OCI-LY7 (cell line): ENCODE data around the gene KIAA1671. TPM values are rescaled to one million over a fixed set of nuclear protein-coding genes. Genes with fewer than 3 reads are reported as not detected.

Experiments used
- BruUV-seq: library from RNA; stranded (reverse); fragments of 400-500 nt; replicated peaks from 2 replicates; lab custom pipeline; 2021; lab: Mats Ljungman, UMichigan
- CTCF ChIA-PET: fragments of 300-600 bp; sonication (Branson Sonifier 250); formaldehyde crosslinking; loops from one replicate; lab custom pipeline; 2022; ENCODE audit warnings: antibody characterized with exemption; ENCODE audit not compliant: unreplicated experiment; lab: Charles Lee
- POLR2A ChIA-PET: fragments of 300-600 bp; sonication (Branson Sonifier 250); formaldehyde crosslinking; loops from one replicate; lab custom pipeline; 2022; ENCODE audit warnings: antibody characterized with exemption; lab: Charles Lee
- DNase-seq: peaks from one replicate; pipeline ENCODE4 v3.0.0-alpha.2; 2015; ENCODE audit warnings: low spot score
- H2AFZ ChIP-seq: fragments of 200-600 bp; sonication (generic), shearing (Covaris generic); 2 replicates; pipeline ENCODE4 v1.6.1; 2014; ENCODE audit warnings: mild to moderate bottlenecking, antibody characterized with exemption, low read length, moderate library complexity
- H3K27ac ChIP-seq: fragments of 200-600 bp; sonication (generic); 2 replicates; pipeline ENCODE4 v1.5.1; 2014; ENCODE audit warnings: mixed run types, low read depth, mild to moderate bottlenecking, moderate library complexity, low read length, inconsistent platforms; ENCODE audit not compliant: poor library complexity, severe bottlenecking
- H3K36me3 ChIP-seq: fragments of 200-600 bp; sonication (generic); 2 replicates; pipeline ENCODE4 v1.6.1; 2014; ENCODE audit warnings: mild to moderate bottlenecking, antibody characterized with exemption, low read length, moderate library complexity, mixed read lengths; ENCODE audit not compliant: insufficient read depth
- H3K4me1 ChIP-seq: fragments of 200-600 bp; sonication (generic); 2 replicates; pipeline ENCODE4 v1.5.1; 2014; ENCODE audit warnings: mild to moderate bottlenecking, low read length; ENCODE audit not compliant: insufficient read depth, poor library complexity, severe bottlenecking
- H3K4me2 ChIP-seq: fragments of 200-600 bp; sonication (generic); 2 replicates; pipeline ENCODE4 v1.6.1; 2014; ENCODE audit warnings: mild to moderate bottlenecking, low read length
- H3K4me3 ChIP-seq: fragments of 200-600 bp; sonication (generic); 2 replicates; pipeline ENCODE4 v1.5.1; 2014; ENCODE audit warnings: mild to moderate bottlenecking, low read depth, low read length; ENCODE audit not compliant: poor library complexity, severe bottlenecking
- H3K79me2 ChIP-seq: fragments of 200-600 bp; sonication (generic); 2 replicates; pipeline ENCODE4 v1.6.1; 2016; ENCODE audit warnings: low read depth, mild to moderate bottlenecking, low read length, moderate library complexity, mixed read lengths; ENCODE audit not compliant: insufficient read depth
- H3K9me2 ChIP-seq: fragments of 200-600 bp; sonication (generic); 2 replicates; pipeline ENCODE4 v1.6.1; 2016; ENCODE audit warnings: mild to moderate bottlenecking, low read length, mixed read lengths; ENCODE audit not compliant: insufficient read depth
- H3K9me3 ChIP-seq: fragments of 200-600 bp; sonication (generic); 2 replicates; pipeline ENCODE4 v1.6.1; 2014; ENCODE audit warnings: mild to moderate bottlenecking, mixed run types, low read length, mixed read lengths
- H4K20me1 ChIP-seq: fragments of 200-600 bp; sonication (generic); 2 replicates; pipeline ENCODE4 v1.6.1; 2014; ENCODE audit warnings: mild to moderate bottlenecking, antibody characterized with exemption, low read length, moderate library complexity, mixed read lengths; ENCODE audit not compliant: insufficient read depth
- EZH2phosphoT487 ChIP-seq: fragments of 200-600 bp; sonication (generic); IDR thresholded peaks from 2 replicates; pipeline ENCODE4 v1.6.1; 2018; ENCODE audit warnings: low read depth, borderline replicate concordance, mild to moderate bottlenecking, mixed run types, antibody characterized with exemption, low read length, moderate library complexity, mixed read lengths
- intact Hi-C: fragments of 100-400 bp; cut with micrococcal nuclease; formaldehyde crosslinking; loops from one replicate; pipeline ENCODE4 v1.10.0; 2022; ENCODE audit not compliant: unreplicated experiment
- total RNA-seq, 2 experiments: library from RNA; depleted of rRNA in 1 of 2; stranded (reverse); fragments of >200 nt in 1 of 2; shearing (Covaris generic) in 1 of 2; gene quantifications; 2 replicates each; pipeline ENCODE4 v1.2.3, GENCODE V29; 2014 to 2022
- TF ChIP-seq, protein P1 (sequence below): fragments of 200-600 bp; sonication (generic); conservative IDR thresholded peaks from 2 replicates; pipeline ENCODE4 v1.5.1; 2014; ENCODE audit warnings: mild to moderate bottlenecking, antibody characterized with exemption, low read length, moderate library complexity, mixed read lengths

KIAA1671 gene
- total RNA-seq, 2 experiments from 2014 or later, result not detected

DNA sequence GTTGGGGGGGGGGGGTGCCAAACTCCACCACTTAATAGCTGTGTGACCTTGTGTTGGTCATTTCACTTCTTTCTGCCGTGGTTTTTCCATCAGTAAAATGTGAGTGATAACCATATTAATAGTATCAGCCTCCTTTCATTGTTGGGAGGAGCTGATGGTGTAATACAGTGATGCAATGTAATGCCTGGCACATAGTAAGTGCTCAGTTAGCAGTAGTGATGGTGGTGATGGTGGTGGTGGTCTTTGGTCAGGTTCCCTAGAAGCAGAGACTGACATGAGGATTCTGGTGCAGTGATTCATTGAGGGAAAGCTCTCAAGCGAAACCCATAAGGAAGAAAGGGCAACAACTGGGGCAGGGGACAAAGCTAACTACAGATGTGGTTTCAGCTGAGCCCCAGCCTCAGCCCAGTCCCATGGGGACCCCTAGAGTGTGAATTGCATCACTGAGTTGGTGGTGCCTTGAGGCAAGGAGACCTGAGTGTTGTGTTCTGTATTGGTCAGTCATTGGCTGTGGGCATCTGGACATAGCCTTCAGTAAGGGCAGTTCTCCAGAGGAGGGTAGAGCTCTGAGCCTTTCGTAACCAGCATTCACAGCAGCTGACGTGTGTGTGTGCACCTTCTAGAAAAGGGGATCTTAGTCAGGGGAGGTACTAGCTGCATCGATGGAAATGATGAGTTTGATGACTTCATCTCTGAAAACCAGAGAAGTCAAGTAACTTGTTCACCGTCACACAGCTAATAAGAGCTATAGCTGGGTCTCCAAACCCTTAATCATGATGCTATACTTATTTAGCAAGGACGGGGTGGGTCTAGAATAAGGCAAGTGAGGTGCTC lies 153.5 kb downstream of the KIAA1671 start:
- Histone ChIP-seq H3K79me2 (no peaks in the 10 kb centered on the region), H3K9me3 (no peaks in the 10 kb centered on the region), H3K4me2 (no peak overlapping the region), H2AFZ (no peak overlapping the region), H3K36me3 (no peaks in the 10 kb centered on the region), H3K4me1 (no peaks in the 10 kb centered on the region), H3K9me2 (no peaks in the 10 kb centered on the region), H4K20me1 (no peaks in the 10 kb centered on the region), H3K4me3 (no peak overlapping the region), H3K27ac (no peak overlapping the region)
- TF ChIP-seq EZH2phosphoT487, result no peak
- TF ChIP-seq, protein P1, sequence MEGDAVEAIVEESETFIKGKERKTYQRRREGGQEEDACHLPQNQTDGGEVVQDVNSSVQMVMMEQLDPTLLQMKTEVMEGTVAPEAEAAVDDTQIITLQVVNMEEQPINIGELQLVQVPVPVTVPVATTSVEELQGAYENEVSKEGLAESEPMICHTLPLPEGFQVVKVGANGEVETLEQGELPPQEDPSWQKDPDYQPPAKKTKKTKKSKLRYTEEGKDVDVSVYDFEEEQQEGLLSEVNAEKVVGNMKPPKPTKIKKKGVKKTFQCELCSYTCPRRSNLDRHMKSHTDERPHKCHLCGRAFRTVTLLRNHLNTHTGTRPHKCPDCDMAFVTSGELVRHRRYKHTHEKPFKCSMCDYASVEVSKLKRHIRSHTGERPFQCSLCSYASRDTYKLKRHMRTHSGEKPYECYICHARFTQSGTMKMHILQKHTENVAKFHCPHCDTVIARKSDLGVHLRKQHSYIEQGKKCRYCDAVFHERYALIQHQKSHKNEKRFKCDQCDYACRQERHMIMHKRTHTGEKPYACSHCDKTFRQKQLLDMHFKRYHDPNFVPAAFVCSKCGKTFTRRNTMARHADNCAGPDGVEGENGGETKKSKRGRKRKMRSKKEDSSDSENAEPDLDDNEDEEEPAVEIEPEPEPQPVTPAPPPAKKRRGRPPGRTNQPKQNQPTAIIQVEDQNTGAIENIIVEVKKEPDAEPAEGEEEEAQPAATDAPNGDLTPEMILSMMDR, result no peak
- ChIA-PET CTCF (no interaction called here), POLR2A (interaction anchor here (0.6 to 1.2 kb wide), 2 partner anchors 24 to 30 kb away, joined by 3 to 4 read pairs; no protein-coding TSS in a partner anchor)
- DNase-seq, result no peak
- BruUV-seq, result no TSS peak
- intact Hi-C loops, result no loop called here

DNA sequence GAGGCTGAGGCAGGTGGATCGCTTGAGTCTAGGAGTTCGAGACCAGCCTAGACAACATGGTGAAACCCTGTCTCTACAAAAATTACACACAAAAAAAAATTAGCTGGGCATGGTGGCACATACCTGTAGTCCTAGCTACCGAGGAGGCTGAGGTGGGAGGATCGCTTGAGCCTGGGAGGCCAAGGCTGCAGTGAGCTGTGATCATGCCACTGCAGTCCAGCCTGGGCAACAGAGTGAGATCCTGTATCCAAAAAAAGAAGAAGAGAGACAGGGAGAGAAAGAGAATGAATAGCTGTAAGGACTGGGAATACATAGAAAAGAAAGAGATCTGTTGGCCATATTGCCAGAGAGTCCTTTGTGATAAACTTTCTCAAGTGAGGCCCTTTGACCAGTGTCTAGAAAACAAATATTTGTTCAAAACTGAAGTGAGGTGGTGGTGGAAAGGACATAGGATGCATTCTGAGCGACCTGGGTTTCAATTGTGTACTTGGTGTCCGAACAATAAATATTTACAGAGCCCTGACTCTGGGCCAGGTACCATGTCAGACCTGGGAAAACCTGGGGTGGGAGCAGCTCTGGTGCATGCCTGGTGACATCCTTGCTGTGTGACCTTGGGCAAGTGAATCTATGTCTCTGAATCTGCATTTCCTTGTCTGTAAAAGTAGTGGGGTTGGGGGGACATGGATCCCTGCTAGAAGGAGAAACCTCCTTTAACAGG lies 157.5 kb downstream of the KIAA1671 start:
- no peak overlapping the region for H3K4me3 ChIP-seq
- no peaks in the 10 kb centered on the region for H3K9me3 ChIP-seq
- no TSS peak for BruUV-seq
- ChIA-PET POLR2A (no interaction called here), CTCF (interaction anchor here (0.5 kb wide), 1 partner anchor 53 kb away, joined by 3 read pairs; no protein-coding TSS in a partner anchor)
- no peaks in the 10 kb centered on the region for H3K9me2 ChIP-seq
- TF ChIP-seq, protein P1, result no peak
- no peak for TF ChIP-seq EZH2phosphoT487
- DNase-seq, result no peak
- no peaks in the 10 kb centered on the region for H3K4me1 ChIP-seq
- no peak overlapping the region for H3K27ac ChIP-seq
- intact Hi-C loops, result no loop called here
- H3K36me3 ChIP-seq, result no peaks in the 10 kb centered on the region
- H3K79me2 ChIP-seq, result no peaks in the 10 kb centered on the region
- no peak overlapping the region for H2AFZ ChIP-seq
- no peaks in the 10 kb centered on the region for H4K20me1 ChIP-seq
- no peak overlapping the region for H3K4me2 ChIP-seq

DNA sequence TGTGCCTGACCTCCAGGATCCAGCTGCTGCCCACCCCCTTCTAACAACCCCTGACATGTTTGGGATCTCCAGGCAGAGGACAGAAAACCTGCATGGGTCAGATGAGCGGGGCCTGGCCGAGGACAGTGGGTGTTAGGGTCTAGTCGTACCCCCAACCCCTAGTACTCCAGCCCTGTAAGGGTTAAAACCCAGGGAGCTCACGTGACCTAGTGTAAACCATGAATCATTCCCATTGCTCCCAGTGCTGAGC lies 158.0 kb downstream of the KIAA1671 start:
- Histone ChIP-seq H3K27ac (no peak overlapping the region), H3K79me2 (no peaks in the 10 kb centered on the region), H3K9me3 (no peaks in the 10 kb centered on the region), H3K4me3 (no peak overlapping the region), H3K4me1 (no peaks in the 10 kb centered on the region), H3K36me3 (no peaks in the 10 kb centered on the region), H4K20me1 (no peaks in the 10 kb centered on the region), H2AFZ (no peak overlapping the region), H3K9me2 (no peaks in the 10 kb centered on the region), H3K4me2 (no peak overlapping the region)
- intact Hi-C loops, result no loop called here
- TF ChIP-seq EZH2phosphoT487, result no peak
- TF ChIP-seq, protein P1, result no peak
- no TSS peak for BruUV-seq
- no peak for DNase-seq
- ChIA-PET POLR2A (no interaction called here), CTCF (interaction anchor here (0.5 kb wide), 1 partner anchor 54 kb away, joined by 3 read pairs; no protein-coding TSS in a partner anchor)
